Ishikawa (cell line): ENCODE measurements around the gene CARD11.

Source experiments
- CEBPB ChIP-seq: IDR thresholded peaks from 2 replicates; pipeline ENCODE4 v1.6.1; 2012
- CREB1 ChIP-seq: IDR thresholded peaks from 2 replicates; pipeline ENCODE4 v1.6.1; 2012; ENCODE audit warnings: low read depth
- EGR1 ChIP-seq: IDR thresholded peaks from 2 replicates; pipeline ENCODE4 v1.6.1; 2012
- EP300 ChIP-seq: IDR thresholded peaks from 2 replicates; pipeline ENCODE4 v1.6.1; 2012; ENCODE audit warnings: borderline replicate concordance
- FOXM1 ChIP-seq: IDR thresholded peaks from 2 replicates; pipeline ENCODE4 v1.6.1; 2012; ENCODE audit warnings: low read depth, borderline replicate concordance
- MAX ChIP-seq: IDR thresholded peaks from 2 replicates; pipeline ENCODE4 v1.6.1; 2012
- NFIC ChIP-seq: IDR thresholded peaks from 2 replicates; pipeline ENCODE4 v1.6.1; 2012
- RAD21 ChIP-seq: IDR thresholded peaks from 2 replicates; pipeline ENCODE4 v1.6.1; 2012; ENCODE audit warnings: low read depth
- REST ChIP-seq: IDR thresholded peaks from 2 replicates; pipeline ENCODE4 v1.6.1; 2012; ENCODE audit warnings: low read depth, mild to moderate bottlenecking
- TAF1 ChIP-seq: IDR thresholded peaks from 2 replicates; pipeline ENCODE4 v1.6.1; 2012; ENCODE audit warnings: low read depth, mild to moderate bottlenecking
- TCF12 ChIP-seq: IDR thresholded peaks from 2 replicates; pipeline ENCODE4 v1.6.1; 2012; ENCODE audit warnings: low read depth
- TEAD4 ChIP-seq: IDR thresholded peaks from 2 replicates; pipeline ENCODE4 v1.6.1; 2012
- USF1 ChIP-seq: IDR thresholded peaks from 2 replicates; pipeline ENCODE4 v1.6.1; 2012
- YY1 ChIP-seq: IDR thresholded peaks from 2 replicates; pipeline ENCODE4 v1.6.1; 2012; ENCODE audit warnings: low read depth
- ZBTB7A ChIP-seq: IDR thresholded peaks from 2 replicates; pipeline ENCODE4 v1.6.1; 2012; ENCODE audit warnings: low read depth

Gene CARD11

GRCh38 chr7:2937701-2938513 is 105.8 kb downstream of the CARD11 start:
- TF ChIP-seq CEBPB (no peak), TEAD4 (no peak), RAD21 (no peak), CREB1 (no peak), TAF1 (no peak), MAX (no peak), YY1 (no peak), TCF12 (no peak), ZBTB7A (no peak), USF1 (no peak)

- TF ChIP-seq USF1: no peak
- TF ChIP-seq CEBPB: no peak
- TF ChIP-seq CREB1: no peak
- no peak for TF ChIP-seq ZBTB7A
- no peak for TF ChIP-seq REST
- TF ChIP-seq TEAD4: no peak
- no peak for TF ChIP-seq RAD21
- no peak for TF ChIP-seq YY1
- no peak for TF ChIP-seq FOXM1
- no peak for TF ChIP-seq EP300
- TF ChIP-seq MAX: no peak
- TF ChIP-seq EGR1: no peak
- no peak for TF ChIP-seq TAF1
- no peak for TF ChIP-seq NFIC
- no peak for TF ChIP-seq TCF12
These were observed 106.6 kb downstream of the CARD11 start for GRCh38 chr7:2936891-2937580.

GRCh38 chr7:2936301-2936700 is 107.4 kb downstream of the CARD11 start:
- TF ChIP-seq RAD21 (no peak), NFIC (no peak), FOXM1 (no peak), TCF12 (no peak), EP300 (no peak), ZBTB7A (no peak), REST (no peak), TAF1 (no peak), EGR1 (no peak), USF1 (no peak), MAX (no peak), YY1 (no peak), TEAD4 (no peak), CEBPB (no peak), CREB1 (no peak)

- no peak for TF ChIP-seq REST
- no peak for TF ChIP-seq CEBPB
- no peak for TF ChIP-seq EP300
- no peak for TF ChIP-seq MAX
- TF ChIP-seq TCF12: no peak
- TF ChIP-seq EGR1: no peak
- peak; percentile 40; the same call in 1 of the 2 replicates for TF ChIP-seq USF1
These were observed 108.5 kb downstream of the CARD11 start for GRCh38 chr7:2934984-2935740.
